GM12878 (cell line): Measurements from ENCODE around the gene ITGA4. TPM values are rescaled to one million over a fixed set of nuclear protein-coding genes. Genes with fewer than 3 reads are reported as not detected.

ENCODE experiments used
- PBX3 ChIP-seq: IDR thresholded peaks from 2 replicates; pipeline ENCODE4 v1.6.1; 2011; ENCODE audit warnings: mild to moderate bottlenecking, low read depth, low read length, moderate library complexity; ENCODE audit not compliant: insufficient replicate concordance
- RCOR1 ChIP-seq: conservative IDR thresholded peaks from 2 replicates; pipeline ENCODE4 v1.6.1; 2012; ENCODE audit warnings: low read depth, low read length, improper control_type of control experiment
- SUPT20H ChIP-seq: IDR thresholded peaks from 2 replicates; pipeline ENCODE4 v1.6.1; 2011; ENCODE audit warnings: low read depth, mild to moderate bottlenecking, low read length, moderate library complexity, borderline replicate concordance; ENCODE audit not compliant: control insufficient read depth
- polyA plus RNA-seq, 11 experiments: library from polyadenylated mRNA; depleted of rRNA in 4 of 11; unstranded in 6 of 11; stranded (reverse) in 5 of 11; fragments of >200 nt; fragmentation: Nextera tagmentation in 4 of 11; fragmentation: Illumina TruSeq in 1 of 11; extraction: Ambion mirVana in 4 of 11; extraction: Trizol in 1 of 11; gene quantifications; 1 replicate in 1 of 11; 2 replicates in 10 of 11; pipeline versions ENCODE4 v1.2.1 to v1.2.3, GENCODE V29; 2011 to 2016; ENCODE audit warnings: inconsistent platforms in 2 of 11, missing spikeins in 2 of 11, low read depth in 1 of 11
- total RNA-seq, 4 experiments: library from RNA; depleted of rRNA in 3 of 4; stranded (reverse); fragments of >200 nt in 3 of 4; fragmentation: Illumina TruSeq in 1 of 4; extraction: Trizol in 1 of 4; gene quantifications; 2 replicates each; pipeline versions ENCODE4 v1.2.1 to v1.2.3, GENCODE V29; 2013 to 2021

The ITGA4 gene
- total and polyA plus RNA-seq, 10 of the 15 experiments (the other 5 are each of a cell fraction or from before 2014, with no cell fraction given), result 12.4 to 87.9 (median 63.5) TPM

GRCh38 chr2:181585732-181586131 lies 128.5 kb downstream of the ITGA4 start (continued):
- TF ChIP-seq PBX3 (no peak), SUPT20H (no peak), RCOR1 (no peak)

Other genes with a start within 250 kb of the ITGA4 start
- 0.05 and 0.11 TPM in 2 replicates for gene CERKL, start 199.7 kb downstream of the ITGA4 start, total RNA-seq (2014; rRNA removed)
- gene CERKL, start 199.7 kb downstream of the ITGA4 start, total RNA-seq (2014; rRNA removed; fragmentation: Illumina TruSeq; extraction: Trizol), result 0.05 and 0.09 TPM in 2 replicates
- gene CERKL, start 199.7 kb downstream of the ITGA4 start, total RNA-seq (2021), result not detected in 2 replicates
- 0.22 and 0.37 TPM in 2 replicates for gene CERKL, start 199.7 kb downstream of the ITGA4 start, polyA plus RNA-seq (2011; rRNA removed)
- not detected in 2 replicates for gene CERKL, start 199.7 kb downstream of the ITGA4 start, polyA plus RNA-seq (2014; fragmentation: Illumina TruSeq; extraction: Trizol)
- gene CERKL, start 199.7 kb downstream of the ITGA4 start, polyA plus RNA-seq (2014; fragmentation: Nextera tagmentation; extraction: Ambion mirVana), result 10 to 100 TPM; 19.1 to 23.0 TPM
- gene CERKL, start 199.7 kb downstream of the ITGA4 start, polyA plus RNA-seq (2014; rRNA removed), result 0.05 TPM in 1 of 2 replicates, not detected in the other
- 10 to 100 TPM; 11.8 to 13.6 TPM for gene CERKL, start 199.7 kb downstream of the ITGA4 start, polyA plus RNA-seq (2016; fragmentation: Nextera tagmentation; extraction: Ambion mirVana)
- not detected in 2 replicates for gene NEUROD1, start 223.1 kb downstream of the ITGA4 start, total RNA-seq (2014; rRNA removed)
- not detected in 2 replicates for gene NEUROD1, start 223.1 kb downstream of the ITGA4 start, total RNA-seq (2014; rRNA removed; fragmentation: Illumina TruSeq; extraction: Trizol)
- not detected in 2 replicates for gene NEUROD1, start 223.1 kb downstream of the ITGA4 start, total RNA-seq (2021)
- gene NEUROD1, start 223.1 kb downstream of the ITGA4 start, polyA plus RNA-seq (2011; rRNA removed), result not detected in 2 replicates
- not detected in 2 replicates for gene NEUROD1, start 223.1 kb downstream of the ITGA4 start, polyA plus RNA-seq (2014; fragmentation: Illumina TruSeq; extraction: Trizol)
- not detected for gene NEUROD1, start 223.1 kb downstream of the ITGA4 start, polyA plus RNA-seq (2014; fragmentation: Nextera tagmentation; extraction: Ambion mirVana)
- gene NEUROD1, start 223.1 kb downstream of the ITGA4 start, polyA plus RNA-seq (2014; rRNA removed), result not detected in 2 replicates
- not detected for gene NEUROD1, start 223.1 kb downstream of the ITGA4 start, polyA plus RNA-seq (2016; fragmentation: Nextera tagmentation; extraction: Ambion mirVana)